NCI-H446 (cell line): ENCODE measurements around the gene IFIT1.
"Not testable (repeated sequence)": the region's sequence is repeated elsewhere in the genome, so short reads cannot be mapped to it uniquely, and the experiment has no call there.

Source experiments
- DNase-seq, 2 experiments: peaks; one replicate each; lab custom pipeline; 2025; lab: John Stamatoyannopoulos, UW

The IFIT1 gene

GRCh38 chr10:89391907-89392756 is at the start of gene IFIT1:
IFIT1 (plus strand) TSS chr10:89392623; CDS start chr10:89392713, 90 bp downstream.
- no peak for DNase-seq

GRCh38 chr10:89343089-89343767 is 49.2 kb upstream of the IFIT1 start:
- no peak for DNase-seq

GRCh38 chr10:89344156-89344555 is 48.3 kb upstream of the IFIT1 start:
- DNase-seq, result no peak

- DNase-seq, result no peak
Measured at GRCh38 chr10:89345367-89346000, 46.9 kb upstream of the IFIT1 start.

GRCh38 chr10:89346405-89347254 is 45.8 kb upstream of the IFIT1 start:
- DNase-seq, result no peak

- DNase-seq, result no peak
Measured at GRCh38 chr10:89347701-89348457, 44.5 kb upstream of the IFIT1 start.

GRCh38 chr10:89348481-89348880 is 43.9 kb upstream of the IFIT1 start:
- DNase-seq, result no peak

- DNase-seq, result no peak
Measured at GRCh38 chr10:89348975-89349374, 43.4 kb upstream of the IFIT1 start.

GRCh38 chr10:89350631-89351315 is 41.6 kb upstream of the IFIT1 start:
- DNase-seq, result not testable (repeated sequence)

GRCh38 chr10:89351412-89351779 is 41.0 kb upstream of the IFIT1 start:
- no peak for DNase-seq

GRCh38 chr10:89351780-89352597 is 40.4 kb upstream of the IFIT1 start:
- DNase-seq, result no peak

GRCh38 chr10:89352802-89353201 is 39.6 kb upstream of the IFIT1 start:
- DNase-seq, result no peak

- DNase-seq, result no peak
Measured at GRCh38 chr10:89355394-89355931, 37.0 kb upstream of the IFIT1 start.

- DNase-seq, result no peak
Measured at GRCh38 chr10:89357096-89357495, 35.3 kb upstream of the IFIT1 start.

GRCh38 chr10:89357975-89358374 is 34.4 kb upstream of the IFIT1 start:
- DNase-seq, result no peak

GRCh38 chr10:89360157-89360556 is 32.3 kb upstream of the IFIT1 start:
- DNase-seq, result no peak

- no peak for DNase-seq
Measured at GRCh38 chr10:89362929-89363328, 29.5 kb upstream of the IFIT1 start.

GRCh38 chr10:89363729-89364442 is 28.5 kb upstream of the IFIT1 start:
- no peak for DNase-seq

- DNase-seq, result no peak
Measured at GRCh38 chr10:89364531-89364930, 27.9 kb upstream of the IFIT1 start.
